Measurements from ENCODE around the gene MRFAP1. TPM values are rescaled to one million over a fixed set of nuclear protein-coding genes. Genes with fewer than 3 reads are reported as not detected.

MRFAP1 gene
- 221 and 242 TPM in 2 replicates for total RNA-seq

GRCh38 chr4:6640292-6641163, at the start of gene MRFAP1:
TSS of gene MRFAP1 (plus strand) at chr4:6640685. CDS start at chr4:6640863, 178 bp downstream.

Other genes with a start within 250 kb of the MRFAP1 start
- 0.15 and 1.0 TPM in 2 replicates for gene PPP2R2C, start 168.1 kb upstream of the MRFAP1 start, total RNA-seq
- 19.5 and 23.0 TPM in 2 replicates for gene MAN2B2, start 65.5 kb upstream of the MRFAP1 start, total RNA-seq
- gene S100P, start 53.2 kb downstream of the MRFAP1 start, total RNA-seq: not detected in 2 replicates
- 34.5 and 48.4 TPM in 2 replicates for gene MRFAP1L1, start 69.2 kb downstream of the MRFAP1 start, total RNA-seq
- gene BLOC1S4, start 75.5 kb downstream of the MRFAP1 start, total RNA-seq: 22.1 and 25.9 TPM in 2 replicates
- gene KIAA0232, start 142.0 kb downstream of the MRFAP1 start, total RNA-seq: 10.6 and 10.9 TPM in 2 replicates